Forelimb muscle (tissue), 1 donor: Measurements from ENCODE around the gene PTF1A. TPM values are rescaled to one million over a fixed set of nuclear protein-coding genes. Genes with fewer than 3 reads are reported as not detected.
"Not testable (repeated sequence)": the region's sequence is repeated elsewhere in the genome, so short reads cannot be mapped to it uniquely, and the experiment has no call there.

Experiments used
- DNase-seq: peaks from one replicate; pipeline ENCODE4 v3.0.0-alpha.2; 2013; ENCODE audit warnings: low read depth
- polyA plus RNA-seq: library from polyadenylated mRNA; unstranded; fragments of 120-200 nt; gene quantifications from one replicate; pipeline ENCODE4 v1.2.1, GENCODE V29; 2013; ENCODE audit not compliant: insufficient read length

PTF1A gene
- polyA plus RNA-seq, 1 donor: not detected

DNA sequence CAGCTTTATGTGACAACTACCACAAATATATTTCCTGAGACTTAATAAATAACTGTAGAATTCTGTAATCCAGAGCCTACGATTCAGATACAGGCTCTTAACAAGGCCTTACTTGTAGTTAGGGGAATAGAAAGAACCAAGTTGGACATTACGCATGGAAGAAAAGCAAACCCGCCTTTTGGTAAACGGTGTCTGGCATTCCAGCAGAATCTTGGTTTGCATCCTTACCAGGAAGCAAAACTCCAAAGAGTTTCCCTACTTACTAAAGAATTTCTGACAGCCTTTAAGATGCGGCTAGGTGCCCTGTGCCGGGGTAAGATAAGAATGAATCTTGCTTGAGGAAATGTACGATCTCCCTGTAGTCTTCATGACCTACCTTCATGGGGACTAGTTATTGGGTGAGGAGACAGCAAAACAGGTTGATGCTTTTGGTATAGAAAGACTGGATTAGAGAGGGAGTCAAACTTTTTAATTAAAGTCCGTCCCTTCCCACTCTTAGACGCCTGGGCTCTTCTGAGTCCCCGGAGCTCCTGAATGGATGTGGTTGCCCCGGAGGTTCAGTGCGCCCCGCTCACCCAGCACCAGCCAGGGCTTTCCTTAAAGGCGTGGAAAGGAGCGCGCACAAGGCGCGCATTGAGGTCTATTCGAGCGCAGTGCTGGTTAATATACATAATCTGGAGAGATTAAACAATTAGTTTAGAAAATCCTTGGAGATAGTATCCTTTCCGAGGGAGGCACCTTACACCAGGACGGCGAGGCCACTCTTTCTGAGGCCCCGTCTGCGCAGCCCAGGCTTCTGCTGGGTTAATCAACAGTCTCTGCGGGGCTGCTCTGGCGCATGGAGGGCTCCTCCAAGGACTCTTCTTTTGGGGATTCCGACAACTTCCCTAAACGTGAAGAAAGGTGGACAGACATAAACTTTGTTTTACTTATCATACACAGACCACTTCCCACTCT is 11.5 kb downstream of the PTF1A start:
- no peak for DNase-seq

DNA sequence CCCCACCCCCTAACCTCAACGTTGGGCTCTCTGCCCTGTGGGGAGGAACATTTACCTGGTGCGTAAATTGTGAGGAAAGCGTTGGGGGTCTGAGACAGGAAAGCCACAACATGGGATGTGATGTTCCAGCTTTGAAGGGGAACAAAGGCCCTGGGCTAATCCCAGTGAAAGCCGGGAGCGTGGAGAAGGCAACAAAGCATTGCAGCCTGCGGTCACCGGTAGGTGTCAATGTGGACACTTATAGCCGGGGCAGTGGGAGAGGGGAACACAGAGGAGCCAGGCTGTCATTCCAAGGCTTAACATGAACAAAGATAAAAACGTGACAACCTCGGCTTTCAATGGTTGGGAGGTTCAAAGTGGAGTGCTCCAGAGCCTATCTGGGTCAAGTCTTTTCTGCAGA is 12.7 kb downstream of the PTF1A start:
- no peak for DNase-seq

DNA sequence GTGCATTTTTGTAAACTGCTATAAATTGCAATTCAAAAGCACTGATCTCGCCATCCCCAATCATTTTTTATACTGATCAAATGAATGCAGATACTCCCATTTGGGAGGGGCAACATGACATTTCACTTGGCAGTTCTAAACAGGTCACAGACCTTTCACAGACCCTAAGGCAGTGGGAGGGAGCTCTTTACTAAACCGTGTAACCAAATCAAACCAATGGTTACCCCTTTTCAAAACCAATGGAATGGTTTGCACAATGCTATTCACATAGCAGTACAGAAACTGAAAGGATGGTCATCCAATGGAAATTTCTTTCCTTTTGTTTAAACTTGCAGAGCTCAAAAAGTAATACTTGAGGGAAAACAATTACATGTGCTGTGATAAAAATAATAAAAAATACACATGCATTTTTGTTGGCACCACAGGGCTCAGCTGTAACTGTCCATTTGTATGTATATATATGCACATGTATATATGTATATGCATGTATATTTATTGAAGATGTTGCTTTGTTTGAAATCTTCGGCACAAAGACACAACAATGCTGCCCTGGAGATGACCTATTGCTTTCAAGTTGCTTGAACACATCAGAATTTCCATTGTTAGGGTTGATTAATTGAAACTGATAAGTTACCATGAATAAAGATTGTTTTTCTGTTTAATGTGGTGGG is 14.0 kb downstream of the PTF1A start:
- DNase-seq: no peak

DNA sequence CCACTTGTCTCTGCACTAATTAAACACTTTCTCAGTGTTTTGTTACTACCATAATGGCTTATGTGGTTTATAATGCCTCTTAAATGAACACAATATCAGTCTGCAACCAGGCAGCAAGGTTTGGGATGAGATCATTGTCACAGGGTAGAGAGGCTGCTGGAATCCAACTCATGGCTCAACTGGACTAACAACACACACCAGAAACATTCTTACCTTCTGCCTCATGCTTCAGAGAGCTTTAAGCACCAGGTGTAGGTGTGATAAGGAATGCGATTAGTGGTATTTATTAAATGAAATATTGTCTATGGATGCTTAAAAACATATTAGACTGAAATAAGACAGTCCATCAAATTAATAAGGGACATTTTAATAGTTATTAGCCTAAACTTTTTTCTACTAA is 25.4 kb downstream of the PTF1A start:
- DNase-seq: no peak

DNA sequence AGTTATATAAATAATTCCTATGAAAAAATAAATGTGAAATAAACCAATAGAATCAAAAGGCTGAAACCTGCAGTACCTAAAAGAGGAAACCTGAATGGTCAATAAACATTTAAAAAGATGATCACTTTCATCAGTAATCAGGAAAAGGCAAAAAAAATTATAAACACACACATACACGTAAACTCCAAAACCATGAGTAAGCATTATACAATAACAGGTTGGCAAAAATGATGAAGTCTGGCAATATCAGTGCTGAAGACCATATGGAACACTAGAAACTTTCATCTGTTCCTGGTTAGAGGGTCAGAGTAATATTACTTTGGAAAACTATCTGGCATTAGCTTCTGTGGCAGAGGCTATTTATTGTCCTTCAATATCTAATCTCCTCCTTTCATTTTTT is 38.5 kb downstream of the PTF1A start:
- no peak for DNase-seq

DNA sequence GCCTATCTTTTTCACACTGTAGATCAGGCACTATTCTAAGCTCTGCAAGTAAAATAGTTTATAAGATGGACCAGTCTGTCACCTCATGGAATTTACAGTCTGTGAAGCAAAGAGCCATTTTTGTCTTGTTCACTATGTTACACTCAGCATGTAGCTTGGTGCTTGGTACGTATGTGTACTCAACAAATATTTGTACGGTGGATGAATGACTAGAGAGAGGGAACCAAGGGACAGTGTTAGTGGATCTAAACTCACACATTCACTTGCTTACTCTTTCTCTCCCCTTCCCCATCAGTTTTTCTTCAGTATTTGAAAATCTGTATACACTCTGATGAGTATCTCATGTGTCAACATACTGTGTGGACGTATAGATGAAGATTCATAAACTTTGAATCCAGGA is 45.9 kb downstream of the PTF1A start:
- no peak for DNase-seq

DNA sequence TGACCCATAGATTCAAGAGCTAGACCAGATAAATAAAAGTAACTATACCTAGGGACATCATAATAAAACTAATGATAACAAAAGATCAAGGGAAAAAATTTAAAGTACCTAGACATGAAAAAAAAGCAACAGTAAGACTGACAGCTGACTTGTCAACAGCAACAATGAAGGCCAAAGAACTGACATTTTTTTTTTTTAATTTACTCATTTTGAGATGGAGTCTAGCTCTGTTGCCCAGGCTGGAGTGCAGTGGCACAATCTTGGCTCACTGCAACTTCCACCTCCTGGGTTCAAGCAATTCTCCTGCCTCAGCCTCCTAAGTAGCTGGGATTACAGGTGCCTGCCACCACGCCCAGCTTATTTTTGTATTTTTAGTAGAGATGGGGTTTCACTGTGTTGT is 49.7 kb downstream of the PTF1A start:
- not testable (repeated sequence) for DNase-seq

Other genes with a start within 250 kb of the PTF1A start
- gene MSRB2, start 96.7 kb upstream of the PTF1A start, polyA plus RNA-seq: 58.8 TPM
- 0.11 TPM for gene C10orf67, start 152.5 kb downstream of the PTF1A start, polyA plus RNA-seq
- 100 TPM for gene OTUD1, start 246.8 kb downstream of the PTF1A start, polyA plus RNA-seq